ENCODE data around the gene MED22.
"Not testable (repeated sequence)": the region's sequence is repeated elsewhere in the genome, so short reads cannot be mapped to it uniquely, and the experiment has no call there.

MED22 gene

GRCh38 chr9:133347985-133348717, at the start of gene MED22, which contains the start of gene RPL7A:
Gene MED22 (minus strand): TSS chr9:133348131. CDS start chr9:133346662, 1,469 bp downstream.
Gene RPL7A (plus strand): TSS chr9:133348218. CDS start chr9:133348244, 26 bp downstream.
- in situ Hi-C loops (cut with MboI; ENCODE audit: low pct_unique_long_range_greater_than_20kb, low sequenced_read_pairs, unreplicated experiment): no loop called here
- DNase-seq (ENCODE audit: low spot score): peak; percentile 98
- no peak for TF ChIP-seq CTCF (IDR thresholded peaks at IDR 0.05; ENCODE audit: extremely low read depth, insufficient read depth, missing control alignments)

DNA sequence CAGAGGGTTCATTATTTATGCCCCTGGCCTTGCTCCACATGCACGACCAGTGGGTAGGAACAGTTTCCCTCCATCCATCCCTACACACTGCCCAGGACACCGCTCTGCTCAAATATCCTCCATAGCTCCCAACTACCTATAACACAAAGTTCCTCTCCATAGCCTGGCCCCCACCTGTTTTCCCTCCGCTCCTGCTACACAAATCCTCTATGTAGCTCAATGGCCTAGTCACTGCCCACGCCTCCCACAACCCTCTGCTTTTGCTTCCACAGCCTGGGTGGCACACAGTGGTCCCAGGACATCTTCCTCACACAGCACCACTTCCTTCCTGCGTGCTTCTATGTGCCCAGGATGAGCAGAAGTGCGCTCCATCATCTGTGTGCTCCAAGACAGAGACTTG, 49.4 kb upstream of the MED22 start:
- in situ Hi-C loops (cut with MboI; ENCODE audit: low pct_unique_long_range_greater_than_20kb, low sequenced_read_pairs, unreplicated experiment): no loop called here
- TF ChIP-seq CTCF (IDR thresholded peaks at IDR 0.05; ENCODE audit: extremely low read depth, insufficient read depth, missing control alignments): no peak
- no peak for DNase-seq (ENCODE audit: low spot score)

DNA sequence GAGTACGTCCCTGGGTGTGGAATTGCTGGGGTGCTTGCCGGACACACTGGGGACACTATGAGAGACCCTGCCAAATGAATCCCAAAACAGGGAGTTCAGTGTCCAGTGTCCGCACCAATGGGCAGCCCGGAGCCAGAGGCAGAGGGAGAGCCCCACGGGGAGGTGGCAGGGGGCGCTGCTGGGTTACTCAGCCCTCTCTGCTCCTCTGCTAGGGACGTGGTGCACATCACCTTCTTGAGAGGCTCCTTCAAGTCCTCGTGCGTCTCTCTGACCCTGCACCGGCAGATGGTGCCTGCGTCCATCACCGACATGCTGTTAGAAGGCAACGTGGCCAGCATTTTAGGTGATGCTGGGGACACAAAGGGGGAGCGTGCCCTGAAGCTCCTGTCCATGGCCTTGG, 49.0 kb upstream of the MED22 start:
- DNase-seq (ENCODE audit: low spot score): no peak
- peak; percentile 40 for TF ChIP-seq CTCF (IDR thresholded peaks at IDR 0.05; ENCODE audit: extremely low read depth, insufficient read depth, missing control alignments)
- in situ Hi-C loops (cut with MboI; ENCODE audit: low pct_unique_long_range_greater_than_20kb, low sequenced_read_pairs, unreplicated experiment): no loop called here

- in situ Hi-C loops (cut with MboI; ENCODE audit: low pct_unique_long_range_greater_than_20kb, low sequenced_read_pairs, unreplicated experiment): no loop called here
- TF ChIP-seq CTCF (IDR thresholded peaks at IDR 0.05; ENCODE audit: extremely low read depth, insufficient read depth, missing control alignments): no peak
- no peak for DNase-seq (ENCODE audit: low spot score)
Observed at GRCh38 chr9:133394687-133395271, 46.8 kb upstream of the MED22 start.

- no peak for DNase-seq (ENCODE audit: low spot score)
- no peak for TF ChIP-seq CTCF (IDR thresholded peaks at IDR 0.05; ENCODE audit: extremely low read depth, insufficient read depth, missing control alignments)
- in situ Hi-C loops (cut with MboI; ENCODE audit: low pct_unique_long_range_greater_than_20kb, low sequenced_read_pairs, unreplicated experiment): no loop called here
Observed at GRCh38 chr9:133393399-133393798, 45.5 kb upstream of the MED22 start.

DNA sequence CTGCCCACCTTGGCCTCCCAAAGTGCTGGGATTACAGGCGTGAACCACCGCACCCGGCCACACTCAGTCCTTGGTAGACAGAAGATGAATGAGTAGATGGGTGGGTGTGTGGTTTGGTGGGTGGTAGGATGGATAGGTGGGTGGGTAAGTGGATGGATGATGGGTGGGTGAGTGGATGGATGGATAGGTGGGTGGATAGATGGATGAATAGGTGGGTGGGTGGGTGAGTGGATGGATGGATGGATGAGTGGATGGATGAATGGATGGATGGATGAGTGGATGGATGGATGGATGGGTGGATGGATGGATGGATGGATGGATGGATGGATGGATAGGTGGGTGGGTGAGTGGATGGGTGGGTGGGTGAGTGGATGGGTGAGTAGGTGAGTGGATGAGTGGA, 44.4 kb upstream of the MED22 start:
- in situ Hi-C loops (cut with MboI; ENCODE audit: low pct_unique_long_range_greater_than_20kb, low sequenced_read_pairs, unreplicated experiment): not testable (repeated sequence)

GRCh38 chr9:133391449-133391848, 43.5 kb upstream of the MED22 start:
- in situ Hi-C loops (cut with MboI; ENCODE audit: low pct_unique_long_range_greater_than_20kb, low sequenced_read_pairs, unreplicated experiment); DNase-seq (ENCODE audit: low spot score): not testable (repeated sequence)

More for the DNA sequence above, 44.4 kb upstream of the MED22 start:
- DNase-seq (ENCODE audit: low spot score): not testable (repeated sequence)

Data from GM13977 (cell line).